Progenitor cell of endocrine pancreas (in vitro differentiated cells): Measurements from ENCODE around the gene CDH23. TPM values are rescaled to one million over a fixed set of nuclear protein-coding genes. Genes with fewer than 3 reads are reported as not detected.

Experiments used
- DNase-seq: peaks from one replicate; pipeline ENCODE4 v3.0.0; 2021; ENCODE audit warnings: low spot score; ENCODE audit not compliant: unreplicated experiment
- H3K27ac Mint-ChIP-seq: 2 replicates; pipeline ENCODE4 v1.8.0; 2021; ENCODE audit warnings: mild to moderate bottlenecking, moderate library complexity, mixed read lengths
- H3K27me3 Mint-ChIP-seq: 2 replicates; pipeline ENCODE4 v1.8.0; 2021; ENCODE audit warnings: mixed read lengths
- H3K36me3 Mint-ChIP-seq: 2 replicates; pipeline ENCODE4 v1.8.0; 2022; ENCODE audit warnings: mixed read lengths; ENCODE audit not compliant: insufficient read depth
- H3K4me1 Mint-ChIP-seq: 2 replicates; pipeline ENCODE4 v1.8.0; 2021; ENCODE audit warnings: low read depth, mixed read lengths
- H3K4me3 Mint-ChIP-seq: 2 replicates; pipeline ENCODE4 v1.8.0; 2021; ENCODE audit warnings: low read depth, mild to moderate bottlenecking, moderate library complexity, mixed read lengths
- H3K9me3 Mint-ChIP-seq: 2 replicates; pipeline ENCODE4 v1.8.0; 2021; ENCODE audit warnings: low read depth, mixed read lengths
- total RNA-seq: library from RNA; stranded (reverse); gene quantifications from 2 replicates; pipeline ENCODE4 v1.2.1, GENCODE V29; 2021
- TF ChIP-seq, protein P1 (sequence below): fragments of 200-600 bp; sonication (generic); IDR thresholded peaks from one replicate; pipeline ENCODE4 v1.5.0; 2021; ENCODE audit warnings: antibody characterized with exemption, mild to moderate bottlenecking; ENCODE audit not compliant: unreplicated experiment

CDH23 gene
- total RNA-seq, 1 donor from 2014 or later, result 0.43 TPM

- no peak overlapping the region for H3K27ac Mint-ChIP-seq
- peaks cover 14% of the 10 kb centered on the region for H3K4me1 Mint-ChIP-seq
- no peak for DNase-seq
- H3K36me3 Mint-ChIP-seq, result no peaks in the 10 kb centered on the region
- no peaks in the 10 kb centered on the region for H3K9me3 Mint-ChIP-seq
- TF ChIP-seq, protein P1, sequence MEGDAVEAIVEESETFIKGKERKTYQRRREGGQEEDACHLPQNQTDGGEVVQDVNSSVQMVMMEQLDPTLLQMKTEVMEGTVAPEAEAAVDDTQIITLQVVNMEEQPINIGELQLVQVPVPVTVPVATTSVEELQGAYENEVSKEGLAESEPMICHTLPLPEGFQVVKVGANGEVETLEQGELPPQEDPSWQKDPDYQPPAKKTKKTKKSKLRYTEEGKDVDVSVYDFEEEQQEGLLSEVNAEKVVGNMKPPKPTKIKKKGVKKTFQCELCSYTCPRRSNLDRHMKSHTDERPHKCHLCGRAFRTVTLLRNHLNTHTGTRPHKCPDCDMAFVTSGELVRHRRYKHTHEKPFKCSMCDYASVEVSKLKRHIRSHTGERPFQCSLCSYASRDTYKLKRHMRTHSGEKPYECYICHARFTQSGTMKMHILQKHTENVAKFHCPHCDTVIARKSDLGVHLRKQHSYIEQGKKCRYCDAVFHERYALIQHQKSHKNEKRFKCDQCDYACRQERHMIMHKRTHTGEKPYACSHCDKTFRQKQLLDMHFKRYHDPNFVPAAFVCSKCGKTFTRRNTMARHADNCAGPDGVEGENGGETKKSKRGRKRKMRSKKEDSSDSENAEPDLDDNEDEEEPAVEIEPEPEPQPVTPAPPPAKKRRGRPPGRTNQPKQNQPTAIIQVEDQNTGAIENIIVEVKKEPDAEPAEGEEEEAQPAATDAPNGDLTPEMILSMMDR, result no peak
- H3K27me3 Mint-ChIP-seq, result peaks cover 24% of the 10 kb centered on the region
- no peak overlapping the region for H3K4me3 Mint-ChIP-seq
Observed at GRCh38 chr10:71616817-71617654, 220.3 kb downstream of the CDH23 start.

GRCh38 chr10:71618176-71618575, 221.5 kb downstream of the CDH23 start:
- Mint-ChIP-seq H3K27me3 (peaks cover 28% of the 10 kb centered on the region), H3K4me3 (no peak overlapping the region), H3K9me3 (no peaks in the 10 kb centered on the region), H3K36me3 (no peaks in the 10 kb centered on the region), H3K27ac (peak overlapping the region; percentile 70), H3K4me1 (peaks cover 25% of the 10 kb centered on the region)
- TF ChIP-seq, protein P1, result no peak
- no peak for DNase-seq

GRCh38 chr10:71618598-71618997, 221.9 kb downstream of the CDH23 start:
- Mint-ChIP-seq H3K36me3 (no peaks in the 10 kb centered on the region), H3K4me1 (peaks cover 25% of the 10 kb centered on the region), H3K4me3 (no peak overlapping the region), H3K9me3 (no peaks in the 10 kb centered on the region), H3K27me3 (peaks cover 27% of the 10 kb centered on the region), H3K27ac (peak overlapping the region; percentile 70)
- no peak for DNase-seq
- TF ChIP-seq, protein P1, result no peak

DNA sequence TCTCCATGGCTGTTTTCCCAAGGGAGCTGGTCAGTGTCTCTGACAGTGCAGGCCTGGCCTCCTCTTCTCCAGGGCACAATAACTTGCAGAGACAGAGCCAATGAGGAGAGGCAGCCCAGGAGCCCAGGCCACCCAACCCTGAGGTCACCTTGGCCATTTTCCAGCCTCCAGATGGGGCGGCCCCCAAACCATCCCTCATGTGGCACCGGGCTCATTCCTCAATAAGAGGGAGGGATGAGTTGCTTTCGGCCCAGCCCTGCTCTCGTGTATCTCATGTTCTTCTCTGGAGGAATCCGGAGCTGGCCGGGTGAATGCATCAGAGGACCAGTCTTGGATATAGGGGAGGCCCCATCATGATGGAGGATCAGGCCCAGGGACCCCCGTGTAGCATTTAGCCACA, 223.9 kb downstream of the CDH23 start:
- Mint-ChIP-seq H3K27ac (no peak overlapping the region), H3K36me3 (no peaks in the 10 kb centered on the region), H3K27me3 (peaks cover 24% of the 10 kb centered on the region), H3K9me3 (no peaks in the 10 kb centered on the region), H3K4me1 (peaks cover 25% of the 10 kb centered on the region), H3K4me3 (no peak overlapping the region)
- TF ChIP-seq, protein P1, result no peak
- DNase-seq, result no peak

- Mint-ChIP-seq H3K4me3 (no peak overlapping the region), H3K9me3 (no peaks in the 10 kb centered on the region), H3K36me3 (no peaks in the 10 kb centered on the region), H3K4me1 (peaks cover 25% of the 10 kb centered on the region), H3K27me3 (peaks cover 26% of the 10 kb centered on the region), H3K27ac (peak overlapping the region; percentile 35)
- no peak for DNase-seq
- TF ChIP-seq, protein P1, result no peak
Observed at GRCh38 chr10:71621231-71622153, 224.8 kb downstream of the CDH23 start.
